ENCODE results near the gene PSMG2. TPM values are rescaled to one million over a fixed set of nuclear protein-coding genes. Genes with fewer than 3 reads are reported as not detected.

PSMG2 gene
- total and polyA plus RNA-seq, 2 of the 13 experiments (the other 11 are each of a cell fraction or from before 2014, with no cell fraction given): 53.4 to 94.8 TPM

- no peak for TF ChIP-seq ZC3H13 (CRISPR knock-in tag; IDR thresholded peaks at IDR 0.05)
- TF ChIP-seq ZMYM3 (CRISPR knock-in tag; IDR thresholded peaks at IDR 0.05): peak; percentile 82
- TF ChIP-seq, protein P1, sequence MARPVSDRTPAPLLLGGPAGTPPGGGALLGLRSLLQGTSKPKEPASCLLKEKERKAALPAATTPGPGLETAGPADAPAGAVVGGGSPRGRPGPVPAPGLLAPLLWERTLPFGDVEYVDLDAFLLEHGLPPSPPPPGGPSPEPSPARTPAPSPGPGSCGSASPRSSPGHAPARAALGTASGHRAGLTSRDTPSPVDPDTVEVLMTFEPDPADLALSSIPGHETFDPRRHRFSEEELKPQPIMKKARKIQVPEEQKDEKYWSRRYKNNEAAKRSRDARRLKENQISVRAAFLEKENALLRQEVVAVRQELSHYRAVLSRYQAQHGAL (CRISPR knock-in tag; IDR thresholded peaks at IDR 0.05; ENCODE audit: not compliant biosample characterization): no peak
These were observed 64.8 kb downstream of the PSMG2 start (continued) for GRCh38 chr18:12767580-12768155.

GRCh38 chr18:12768625-12769024 lies 65.8 kb downstream of the PSMG2 start:
- no peak for ATAC-seq
- CTCF ChIA-PET (ENCODE audit: low intra/inter-chr PET ratio, low total read pairs): no interaction called here
- H3K9me3 ChIP-seq (ENCODE audit: low read length): no peaks in the 10 kb centered on the region
- POLR2A ChIA-PET: interaction anchor here (1.3 to 4.0 kb wide), 2 partner anchors 38 to 115 kb away, joined by 4 to 34 read pairs; partner anchors contain the start of gene PTPN2
- no peak for FAIRE-seq
- 67% methylated on average over 2 of the region's 3 CpGs for WGBS (ENCODE audit: low lambda C conversion rate)
- H3K27me3 ChIP-seq (ENCODE audit: control insufficient read depth in 1 of 2, insufficient read depth in 2 of 2, low read length in 2 of 2): no peaks in the 10 kb centered on the region
- H2AFZ ChIP-seq (ENCODE audit: low read length): no peak overlapping the region
- no peak overlapping the region for H3K9ac ChIP-seq (ENCODE audit: insufficient read depth, low read depth, low read length)
- peaks cover 39% of the 10 kb centered on the region for H3K4me1 ChIP-seq (ENCODE audit: insufficient read depth, low read length)
- no peaks in the 10 kb centered on the region for H3K36me3 ChIP-seq (replicated peaks in 1 of 2; ENCODE audit: control insufficient read depth in 1 of 2, insufficient read depth in 2 of 2, low read length in 2 of 2)
- H3K4me3 ChIP-seq (replicated peaks in 1 of 3; ENCODE audit: insufficient read depth in 1 of 3, low read depth in 2 of 3, low read length in 3 of 3): no peak overlapping the region; a peak in 1 of 6 replicates
- DNase-seq (ENCODE audit: low spot score): no peak
- no peaks in the 10 kb centered on the region for H3K79me2 ChIP-seq (ENCODE audit: insufficient read depth, low read length)
- in situ Hi-C loops (cut with HindIII; ENCODE audit: extremely low pct_ligation_motif_present, low pct_unique_long_range_greater_than_20kb) (loop anchor here (5.0 kb wide), 1 partner anchor 41 kb away; no protein-coding TSS in a partner anchor), intact Hi-C loops (cut with micrococcal nuclease; ENCODE audit: unreplicated experiment) (no loop called here)
- no TSS peak for BruUV-seq (replicated peaks)
- H3K27ac ChIP-seq (ENCODE audit: extremely low read length, insufficient read depth, low read length): no peak overlapping the region
- no peak overlapping the region for H3K4me2 ChIP-seq (ENCODE audit: low read depth, low read length)
- no peaks in the 10 kb centered on the region for H4K20me1 ChIP-seq (ENCODE audit: insufficient read depth, low read length)
- no peak for TF ChIP-seq POLR2A (IDR thresholded peaks at IDR 0.05; ENCODE audit: insufficient read depth in 1 of 2, low read depth in 2 of 2, low read length in 2 of 2)
- TF ChIP-seq FIP1L1 (IDR thresholded peaks at IDR 0.05; ENCODE audit: borderline replicate concordance, insufficient read depth, low read depth, low read length): no peak
- TF ChIP-seq PRMT3 (CRISPR knock-in tag; IDR thresholded peaks at IDR 0.05; ENCODE audit: borderline replicate concordance, low read depth): no peak
- no peak for TF ChIP-seq ZNF329 (CRISPR knock-in tag; IDR thresholded peaks at IDR 0.05; ENCODE audit: low read depth)
- TF ChIP-seq ZNF781 (CRISPR knock-in tag; IDR thresholded peaks at IDR 0.05; ENCODE audit: borderline replicate concordance, not compliant biosample characterization): no peak
- TF ChIP-seq, protein P2, sequence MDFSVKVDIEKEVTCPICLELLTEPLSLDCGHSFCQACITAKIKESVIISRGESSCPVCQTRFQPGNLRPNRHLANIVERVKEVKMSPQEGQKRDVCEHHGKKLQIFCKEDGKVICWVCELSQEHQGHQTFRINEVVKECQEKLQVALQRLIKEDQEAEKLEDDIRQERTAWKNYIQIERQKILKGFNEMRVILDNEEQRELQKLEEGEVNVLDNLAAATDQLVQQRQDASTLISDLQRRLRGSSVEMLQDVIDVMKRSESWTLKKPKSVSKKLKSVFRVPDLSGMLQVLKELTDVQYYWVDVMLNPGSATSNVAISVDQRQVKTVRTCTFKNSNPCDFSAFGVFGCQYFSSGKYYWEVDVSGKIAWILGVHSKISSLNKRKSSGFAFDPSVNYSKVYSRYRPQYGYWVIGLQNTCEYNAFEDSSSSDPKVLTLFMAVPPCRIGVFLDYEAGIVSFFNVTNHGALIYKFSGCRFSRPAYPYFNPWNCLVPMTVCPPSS (IDR thresholded peaks at IDR 0.05): no peak
- TF ChIP-seq, protein P3, sequence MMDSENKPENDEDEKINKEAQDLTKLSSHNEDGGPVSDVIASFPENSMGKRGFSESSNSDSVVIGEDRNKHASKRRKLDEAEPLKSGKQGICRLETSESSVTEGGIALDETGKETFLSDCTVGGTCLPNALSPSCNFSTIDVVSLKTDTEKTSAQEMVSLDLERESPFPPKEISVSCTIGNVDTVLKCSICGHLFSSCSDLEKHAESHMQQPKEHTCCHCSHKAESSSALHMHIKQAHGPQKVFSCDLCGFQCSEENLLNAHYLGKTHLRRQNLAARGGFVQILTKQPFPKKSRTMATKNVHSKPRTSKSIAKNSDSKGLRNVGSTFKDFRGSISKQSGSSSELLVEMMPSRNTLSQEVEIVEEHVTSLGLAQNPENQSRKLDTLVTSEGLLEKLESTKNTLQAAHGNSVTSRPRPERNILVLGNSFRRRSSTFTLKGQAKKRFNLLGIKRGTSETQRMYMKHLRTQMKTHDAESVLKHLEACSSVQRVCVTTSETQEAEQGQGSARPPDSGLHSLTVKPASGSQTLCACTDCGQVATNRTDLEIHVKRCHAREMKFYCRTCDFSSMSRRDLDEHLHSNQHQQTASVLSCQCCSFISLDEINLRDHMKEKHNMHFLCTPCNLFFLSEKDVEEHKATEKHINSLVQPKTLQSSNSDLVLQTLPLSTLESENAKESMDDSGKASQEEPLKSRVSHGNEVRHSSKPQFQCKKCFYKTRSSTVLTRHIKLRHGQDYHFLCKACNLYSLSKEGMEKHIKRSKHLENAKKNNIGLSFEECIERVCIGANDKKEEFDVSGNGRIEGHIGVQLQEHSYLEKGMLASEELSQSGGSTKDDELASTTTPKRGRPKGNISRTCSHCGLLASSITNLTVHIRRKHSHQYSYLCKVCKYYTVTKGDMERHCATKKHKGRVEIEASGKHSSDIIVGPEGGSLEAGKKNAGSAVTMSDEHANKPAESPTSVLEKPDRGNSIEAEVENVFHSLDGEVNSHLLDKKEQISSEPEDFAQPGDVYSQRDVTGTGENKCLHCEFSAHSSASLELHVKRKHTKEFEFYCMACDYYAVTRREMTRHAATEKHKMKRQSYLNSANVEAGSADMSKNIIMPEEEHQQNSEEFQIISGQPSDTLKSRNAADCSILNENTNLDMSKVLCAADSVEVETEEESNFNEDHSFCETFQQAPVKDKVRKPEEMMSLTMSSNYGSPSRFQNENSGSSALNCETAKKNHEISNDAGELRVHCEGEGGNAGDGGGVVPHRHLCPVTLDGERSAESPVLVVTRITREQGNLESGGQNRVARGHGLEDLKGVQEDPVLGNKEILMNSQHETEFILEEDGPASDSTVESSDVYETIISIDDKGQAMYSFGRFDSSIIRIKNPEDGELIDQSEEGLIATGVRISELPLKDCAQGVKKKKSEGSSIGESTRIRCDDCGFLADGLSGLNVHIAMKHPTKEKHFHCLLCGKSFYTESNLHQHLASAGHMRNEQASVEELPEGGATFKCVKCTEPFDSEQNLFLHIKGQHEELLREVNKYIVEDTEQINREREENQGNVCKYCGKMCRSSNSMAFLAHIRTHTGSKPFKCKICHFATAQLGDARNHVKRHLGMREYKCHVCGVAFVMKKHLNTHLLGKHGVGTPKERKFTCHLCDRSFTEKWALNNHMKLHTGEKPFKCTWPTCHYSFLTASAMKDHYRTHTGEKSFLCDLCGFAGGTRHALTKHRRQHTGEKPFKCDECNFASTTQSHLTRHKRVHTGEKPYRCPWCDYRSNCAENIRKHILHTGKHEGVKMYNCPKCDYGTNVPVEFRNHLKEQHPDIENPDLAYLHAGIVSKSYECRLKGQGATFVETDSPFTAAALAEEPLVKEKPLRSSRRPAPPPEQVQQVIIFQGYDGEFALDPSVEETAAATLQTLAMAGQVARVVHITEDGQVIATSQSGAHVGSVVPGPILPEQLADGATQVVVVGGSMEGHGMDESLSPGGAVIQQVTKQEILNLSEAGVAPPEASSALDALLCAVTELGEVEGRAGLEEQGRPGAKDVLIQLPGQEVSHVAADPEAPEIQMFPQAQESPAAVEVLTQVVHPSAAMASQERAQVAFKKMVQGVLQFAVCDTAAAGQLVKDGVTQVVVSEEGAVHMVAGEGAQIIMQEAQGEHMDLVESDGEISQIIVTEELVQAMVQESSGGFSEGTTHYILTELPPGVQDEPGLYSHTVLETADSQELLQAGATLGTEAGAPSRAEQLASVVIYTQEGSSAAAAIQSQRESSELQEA (CRISPR knock-in tag; IDR thresholded peaks at IDR 0.05; ENCODE audit: not compliant biosample characterization): no peak
- TF ChIP-seq KAT7 (CRISPR knock-in tag; IDR thresholded peaks at IDR 0.05; ENCODE audit: borderline replicate concordance): no peak
- TF ChIP-seq ZNF232 (CRISPR knock-in tag; IDR thresholded peaks at IDR 0.05; ENCODE audit: borderline replicate concordance): no peak
- TF ChIP-seq RFXANK (CRISPR knock-in tag; IDR thresholded peaks at IDR 0.05): no peak

Measured in HepG2 (cell line).